GM19035 (cell line): ENCODE results near the gene SLC17A2.

Experiments used
- ATAC-seq: cut with Tn5 transposase; IDR thresholded peaks from one replicate; pipeline ENCODE4 v1.9.1; 2021; ENCODE audit not compliant: unreplicated experiment

The SLC17A2 gene

GRCh38 chr6:25921525-25922203 lies 8.8 kb downstream of the SLC17A2 start:
- ATAC-seq, result no peak

DNA sequence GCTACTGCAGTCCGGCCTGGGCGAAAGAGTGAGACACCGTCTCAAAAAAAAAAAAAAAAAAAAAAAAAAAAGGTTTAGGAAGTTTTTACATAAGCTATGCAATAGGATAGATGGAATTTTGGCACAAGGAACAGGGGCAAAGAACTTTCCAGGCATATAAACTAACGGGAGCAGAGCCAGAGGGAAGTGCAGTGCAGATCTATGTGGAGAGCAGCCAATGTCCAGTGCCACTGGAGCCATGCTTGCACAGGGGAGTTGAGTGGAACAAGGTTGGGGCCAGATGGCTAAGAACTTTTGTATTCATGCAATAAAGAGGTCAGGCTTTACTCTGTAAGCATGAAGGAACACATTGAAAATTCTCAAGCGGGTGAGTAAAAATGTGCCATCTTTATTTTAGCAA lies 10.8 kb downstream of the SLC17A2 start:
- ATAC-seq, result no peak

DNA sequence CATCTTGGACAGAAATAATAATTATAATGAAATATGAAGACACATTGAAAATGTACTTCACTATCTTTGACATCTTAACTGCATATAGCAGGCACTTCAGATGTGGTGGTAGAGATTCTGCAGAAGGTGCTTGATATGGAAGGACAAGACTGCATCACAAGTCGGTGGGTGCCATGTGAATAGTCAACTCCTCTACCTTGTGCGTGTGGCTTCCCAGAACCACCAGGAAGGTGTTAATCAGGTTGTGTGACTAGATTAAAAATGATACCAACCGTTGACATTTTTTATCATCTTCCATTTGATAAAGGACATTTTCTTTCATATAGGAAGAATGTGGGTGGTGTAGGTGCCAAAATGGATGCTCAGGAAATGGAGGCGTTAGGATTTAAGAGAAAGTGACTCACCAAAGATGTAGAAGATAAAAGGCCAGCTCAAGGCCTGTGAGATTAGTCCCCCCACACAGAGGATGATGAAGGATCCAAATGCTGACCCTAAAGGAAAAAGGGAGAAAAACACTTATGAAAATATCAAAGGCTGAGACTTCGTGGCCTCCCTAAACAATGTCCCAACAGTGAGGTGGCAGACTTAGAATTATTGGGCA lies 12.3 kb downstream of the SLC17A2 start:
- no peak for ATAC-seq

DNA sequence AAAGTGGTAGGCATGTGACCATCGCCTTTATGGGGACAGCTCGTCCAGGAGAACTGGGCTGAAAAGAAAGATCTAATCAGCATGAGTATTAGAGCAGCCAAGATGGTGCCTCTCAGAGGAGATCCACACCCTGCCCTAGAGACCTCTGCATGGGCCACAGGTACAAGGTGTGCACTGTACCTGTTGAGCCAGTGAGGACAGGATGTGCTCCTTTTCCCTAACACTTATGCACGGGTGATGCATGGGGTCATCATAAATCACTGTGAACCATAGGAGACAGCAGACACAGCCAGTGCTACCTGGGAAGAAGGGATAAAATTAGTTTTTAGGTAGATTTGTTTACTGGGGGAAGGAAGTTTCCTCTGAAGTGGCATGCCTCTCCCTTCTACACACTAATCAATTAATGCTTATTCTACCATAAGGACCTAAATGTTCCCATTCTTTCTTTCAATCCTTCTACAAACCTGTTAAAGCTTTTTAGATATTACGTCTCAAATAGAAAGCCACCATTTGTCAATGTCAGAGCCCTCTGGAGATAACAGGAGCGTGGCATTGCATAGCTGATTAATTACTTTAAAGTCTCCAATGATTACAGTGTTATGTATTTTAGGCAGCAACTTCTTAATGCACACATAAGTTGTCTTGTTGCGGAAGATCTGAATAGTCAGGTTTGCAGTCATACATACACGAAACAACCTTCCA lies 13.6 kb downstream of the SLC17A2 start:
- no peak for ATAC-seq

GRCh38 chr6:25916330-25916729 lies 14.2 kb downstream of the SLC17A2 start:
- ATAC-seq, result no peak

GRCh38 chr6:25913741-25914140 lies 16.8 kb downstream of the SLC17A2 start:
- ATAC-seq, result no peak

DNA sequence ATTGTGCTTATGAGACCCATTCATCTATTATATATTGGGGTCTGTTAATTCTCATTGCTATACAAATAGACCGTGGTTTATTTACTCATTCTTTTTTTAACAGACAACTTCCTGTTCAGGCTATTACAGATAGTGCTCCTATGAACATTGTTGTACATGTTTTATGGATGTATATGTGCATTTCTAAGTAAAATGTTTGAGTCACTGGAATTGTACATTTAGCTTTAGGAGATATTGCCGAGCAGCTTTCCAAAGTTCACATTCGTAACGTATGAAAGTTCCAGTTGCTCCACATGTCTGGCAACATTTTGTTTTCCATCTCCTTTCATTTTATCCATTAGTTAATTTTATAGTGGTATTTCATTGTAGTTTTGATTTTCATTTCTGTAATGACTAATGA lies 19.1 kb downstream of the SLC17A2 start:
- ATAC-seq, result no peak

DNA sequence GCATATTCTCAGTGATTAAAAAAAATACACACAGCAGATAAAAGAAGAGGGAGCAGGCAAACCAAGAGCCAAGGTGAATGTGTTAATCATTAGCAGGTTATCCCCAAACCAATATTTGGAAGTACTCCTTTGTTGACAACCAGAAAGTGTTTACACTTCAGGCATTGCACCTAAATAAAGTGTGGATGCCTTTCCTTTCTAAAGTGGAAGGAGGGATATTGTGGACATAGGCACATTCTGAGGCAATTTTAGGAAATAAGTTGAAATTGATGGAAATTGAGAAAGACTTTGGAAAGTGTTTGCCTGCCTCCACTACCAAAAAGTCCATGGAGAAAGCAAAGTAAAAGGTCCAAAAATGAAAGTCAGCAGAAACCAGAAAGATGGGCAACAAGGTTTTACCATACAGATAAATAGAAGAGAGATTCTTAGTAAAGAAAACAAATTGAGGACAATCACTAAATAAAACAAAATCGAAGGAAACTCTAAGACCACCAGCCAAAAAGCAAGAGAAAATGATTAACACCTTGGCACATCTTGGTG lies 22.9 kb downstream of the SLC17A2 start:
- ATAC-seq, result no peak

- ATAC-seq, result no peak
These were observed 26.9 kb downstream of the SLC17A2 start for GRCh38 chr6:25903467-25904099.

DNA sequence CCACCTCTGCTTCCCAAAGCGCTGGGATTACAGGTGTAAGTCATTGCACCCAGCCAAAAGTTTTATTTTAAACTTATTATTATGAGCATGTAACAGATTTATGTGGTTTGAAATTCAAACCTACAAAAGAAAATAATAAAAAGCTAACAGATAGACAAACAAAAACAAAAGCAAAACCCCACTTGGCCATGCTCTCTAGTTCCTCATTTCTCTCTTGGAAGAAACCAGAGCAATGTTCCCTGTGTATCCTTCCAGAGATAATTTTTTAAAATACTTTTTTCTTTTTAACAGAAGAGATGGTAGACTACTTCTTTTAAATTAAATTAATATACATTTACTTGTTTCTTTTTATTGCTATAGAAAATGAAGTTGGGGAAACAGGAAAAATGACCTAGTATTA lies 28.4 kb downstream of the SLC17A2 start:
- no peak for ATAC-seq

- no peak for ATAC-seq
These were observed 29.6 kb downstream of the SLC17A2 start for GRCh38 chr6:25900843-25901242.

GRCh38 chr6:25899580-25900408 lies 30.7 kb downstream of the SLC17A2 start:
- no peak for ATAC-seq

DNA sequence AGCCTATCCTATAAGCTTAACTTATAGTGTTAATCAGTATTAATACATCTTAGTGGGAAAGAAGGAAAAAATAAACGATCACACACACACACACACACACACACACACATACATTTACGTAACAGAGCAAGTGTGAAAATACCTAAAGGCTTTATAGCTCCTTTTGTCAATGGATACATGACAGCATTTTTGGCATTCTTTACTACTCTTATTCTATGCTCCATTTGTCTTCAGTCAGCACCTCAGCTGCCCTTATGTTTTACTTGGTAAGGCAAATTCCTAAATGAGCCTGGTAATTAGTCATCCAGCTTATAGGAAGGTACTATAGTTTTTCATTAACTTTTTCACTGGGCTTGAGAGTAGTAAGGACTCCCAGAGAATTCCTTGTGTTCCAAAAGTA lies 31.4 kb downstream of the SLC17A2 start:
- no peak for ATAC-seq

DNA sequence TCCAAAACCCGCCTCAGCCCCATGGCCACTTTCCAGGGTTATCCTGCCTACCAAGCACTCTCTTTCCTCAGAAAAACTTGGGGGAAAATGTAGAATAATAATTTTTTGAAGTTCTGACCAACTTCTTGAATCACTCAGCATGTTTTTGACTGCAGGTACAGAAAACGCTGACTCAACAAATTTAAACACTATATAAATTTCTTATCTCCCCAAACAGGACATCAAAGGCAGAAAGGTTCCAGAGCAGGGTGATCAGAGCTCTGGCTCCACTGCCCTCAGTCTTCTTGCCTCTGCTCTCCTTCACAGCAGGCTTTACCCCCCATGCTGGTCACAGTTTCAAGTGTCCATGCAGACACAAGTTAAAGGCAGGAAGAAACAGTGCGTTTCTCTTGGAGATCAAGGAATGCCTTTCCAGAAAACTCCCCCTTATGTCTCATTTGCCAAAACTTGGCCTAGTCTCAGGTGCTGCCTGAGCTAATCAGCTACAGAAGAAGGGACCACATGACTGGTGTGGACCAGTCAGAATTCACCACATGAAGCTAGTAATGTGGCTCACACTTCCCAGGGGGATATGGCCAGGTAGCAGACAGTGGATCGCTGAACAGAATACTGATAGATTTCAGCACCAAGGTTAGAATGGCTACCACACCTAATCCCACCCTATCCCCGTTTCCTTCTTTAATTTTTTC lies 32.1 kb downstream of the SLC17A2 start:
- ATAC-seq, result no peak

- ATAC-seq, result no peak
These were observed 34.2 kb downstream of the SLC17A2 start for GRCh38 chr6:25896252-25896651.

- ATAC-seq, result no peak
These were observed 34.7 kb downstream of the SLC17A2 start for GRCh38 chr6:25895771-25896170.

DNA sequence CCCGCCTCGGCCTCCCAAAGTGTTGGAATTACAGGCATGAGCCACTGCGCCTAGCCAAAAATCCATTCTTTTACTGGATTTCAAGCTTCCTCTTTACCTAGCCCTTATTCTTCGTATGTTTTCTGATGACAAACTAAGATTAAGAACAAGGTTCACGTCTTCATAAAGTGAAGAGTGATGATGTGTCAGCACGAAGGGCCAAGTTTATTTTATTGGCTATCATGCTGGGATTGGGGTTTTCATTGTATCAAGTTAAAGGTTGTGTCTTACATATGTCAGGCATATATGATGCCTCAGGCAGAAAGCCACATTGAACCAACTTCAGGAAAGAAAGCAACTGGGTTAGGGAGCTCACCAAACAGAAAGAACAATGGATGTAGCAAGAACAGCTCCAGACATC lies 36.7 kb downstream of the SLC17A2 start:
- no peak for ATAC-seq

GRCh38 chr6:25892877-25893276 lies 37.6 kb downstream of the SLC17A2 start:
- no peak for ATAC-seq

DNA sequence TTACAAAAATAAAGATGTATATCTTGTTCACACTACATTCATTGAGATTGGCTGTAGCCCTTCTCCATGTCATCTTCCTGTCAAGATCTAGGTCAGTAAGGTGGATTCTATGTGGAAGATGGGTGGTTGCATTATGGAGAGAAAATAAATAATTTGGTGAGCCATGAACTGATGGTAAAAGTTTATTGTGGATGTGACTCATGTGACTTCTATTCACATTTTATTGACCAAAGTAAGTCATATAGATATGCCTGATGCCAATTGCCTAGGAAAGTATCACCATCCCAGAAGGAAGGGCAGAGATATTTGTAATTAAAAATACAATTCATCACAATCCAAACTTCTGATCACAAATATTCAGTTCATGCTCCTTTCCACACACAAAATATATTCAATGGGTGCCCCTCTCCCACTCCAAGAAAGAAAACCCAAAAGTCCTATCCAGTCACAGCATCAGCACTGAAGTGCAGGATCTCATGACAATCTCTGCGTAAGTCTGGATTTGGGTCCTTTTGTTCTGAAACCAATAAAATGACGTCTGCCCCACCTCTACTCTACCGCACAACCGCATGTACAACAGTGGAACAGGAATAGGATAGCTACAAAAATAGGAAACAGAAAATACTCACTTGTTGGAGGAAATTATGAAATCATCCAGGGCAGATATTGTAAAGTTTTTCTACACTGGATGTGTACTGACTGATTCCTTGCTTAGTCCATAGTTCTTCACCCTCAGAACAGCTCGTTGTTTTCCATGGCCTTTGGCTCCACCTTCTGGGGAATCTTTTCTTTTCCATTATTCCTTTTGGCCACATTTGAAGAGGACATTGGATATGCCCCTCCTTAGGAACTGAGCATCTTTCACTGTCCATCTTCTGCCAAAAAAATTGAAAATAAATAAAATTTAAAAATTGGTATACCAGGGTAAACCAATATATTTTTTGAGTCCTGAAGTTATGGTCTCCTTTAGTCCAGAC lies 40.3 kb downstream of the SLC17A2 start:
- no peak for ATAC-seq
